ENCODE data around the gene PPP3CA. TPM values are rescaled to one million over a fixed set of nuclear protein-coding genes. Genes with fewer than 3 reads are reported as not detected.
"Not testable (repeated sequence)": the region's sequence is repeated elsewhere in the genome, so short reads cannot be mapped to it uniquely, and the experiment has no call there.

Gene PPP3CA
- total RNA-seq, 1 donor from 2014 or later: 48.0 TPM

GRCh38 chr4:101187841-101188240 is 159.5 kb downstream of the PPP3CA start:
- Histone ChIP-seq H3K4me1 (peaks cover 20% of the 10 kb centered on the region), H3K27me3 (no peaks in the 10 kb centered on the region), H3K36me3 (no peaks in the 10 kb centered on the region), H3K27ac (no peak overlapping the region), H3K9me3 (no peaks in the 10 kb centered on the region), H3K4me3 (no peak overlapping the region)
- intact Hi-C loops (cut with DNase I): no loop called here
- TF ChIP-seq CTCF (IDR thresholded peaks at IDR 0.05): peak; percentile 32
- ATAC-seq: no peak
- no peak for DNase-seq

GRCh38 chr4:101186567-101187184 is 160.7 kb downstream of the PPP3CA start:
- Histone ChIP-seq H3K36me3 (no peaks in the 10 kb centered on the region), H3K4me1 (peaks cover 9% of the 10 kb centered on the region), H3K27me3 (no peaks in the 10 kb centered on the region), H3K4me3 (no peak overlapping the region), H3K9me3 (no peaks in the 10 kb centered on the region), H3K27ac (no peak overlapping the region)
- ATAC-seq (no peak), DNase-seq (no peak)
- no peak for TF ChIP-seq CTCF (IDR thresholded peaks at IDR 0.05)
- intact Hi-C loops (cut with DNase I): no loop called here

GRCh38 chr4:101184668-101185067 is 162.7 kb downstream of the PPP3CA start:
- Histone ChIP-seq H3K4me1 (no peaks in the 10 kb centered on the region), H3K4me3 (no peak overlapping the region), H3K27me3 (no peaks in the 10 kb centered on the region), H3K27ac (no peak overlapping the region), H3K36me3 (no peaks in the 10 kb centered on the region), H3K9me3 (no peaks in the 10 kb centered on the region)
- no peak for DNase-seq
- no peak for TF ChIP-seq CTCF (IDR thresholded peaks at IDR 0.05)
- intact Hi-C loops (cut with DNase I): no loop called here
- no peak for ATAC-seq

- no peak overlapping the region for H3K27ac ChIP-seq
- intact Hi-C loops (cut with DNase I): no loop called here
- no peaks in the 10 kb centered on the region for H3K4me1 ChIP-seq
- H3K9me3 ChIP-seq: no peaks in the 10 kb centered on the region
- ATAC-seq: no peak
- DNase-seq: no peak
- no peak overlapping the region for H3K4me3 ChIP-seq
- TF ChIP-seq CTCF (IDR thresholded peaks at IDR 0.05): no peak
- H3K27me3 ChIP-seq: no peaks in the 10 kb centered on the region
- no peaks in the 10 kb centered on the region for H3K36me3 ChIP-seq
Measured at GRCh38 chr4:101183666-101184373, 163.5 kb downstream of the PPP3CA start.

- Histone ChIP-seq H3K36me3 (no peaks in the 10 kb centered on the region), H3K27ac (no peak overlapping the region), H3K4me1 (no peaks in the 10 kb centered on the region), H3K4me3 (no peak overlapping the region), H3K27me3 (no peaks in the 10 kb centered on the region), H3K9me3 (no peaks in the 10 kb centered on the region)
- intact Hi-C loops (cut with DNase I): no loop called here
- ATAC-seq: no peak
- DNase-seq: no peak
- no peak for TF ChIP-seq CTCF (IDR thresholded peaks at IDR 0.05)
Measured at GRCh38 chr4:101183221-101183620, 164.1 kb downstream of the PPP3CA start.

- H3K36me3 ChIP-seq; ATAC-seq; H3K4me1 ChIP-seq; intact Hi-C loops (cut with DNase I); H3K27ac ChIP-seq; H3K4me3 ChIP-seq; DNase-seq; H3K27me3 ChIP-seq; H3K9me3 ChIP-seq: not testable (repeated sequence)
Measured at GRCh38 chr4:101182688-101183087, 164.6 kb downstream of the PPP3CA start.
